Endometrium (tissue), 2 donors: Measurements from ENCODE around the gene AIP.
"Not testable (repeated sequence)": the region's sequence is repeated elsewhere in the genome, so short reads cannot be mapped to it uniquely, and the experiment has no call there.

Experiments used
- FAIRE-seq: peaks from 2 replicates; lab custom pipeline; 2012; peaks lifted over from hg19 to GRCh38; lab: Jason Lieb, UNC
- donor health status: control.
- donor health status: control.

AIP gene

GRCh38 chr11:67507242-67507863 lies 24.5 kb downstream of the AIP start:
- FAIRE-seq: no peak

- peak; percentile 88 for FAIRE-seq
These were observed 25.1 kb downstream of the AIP start, which contains the start of gene CDK2AP2 for GRCh38 chr11:67507864-67508485. TSS of gene CDK2AP2 (minus strand) at chr11:67508162. CDS start at chr11:67508082, 80 bp downstream.

- no peak for FAIRE-seq
These were observed 25.8 kb downstream of the AIP start for GRCh38 chr11:67508486-67509121.

- FAIRE-seq: no peak
These were observed 27.2 kb downstream of the AIP start for GRCh38 chr11:67510023-67510345.

- not testable (repeated sequence) for FAIRE-seq
These were observed 28.7 kb downstream of the AIP start for GRCh38 chr11:67511558-67511957.

- no peak for FAIRE-seq
These were observed 31.3 kb downstream of the AIP start for GRCh38 chr11:67514116-67514515.

GRCh38 chr11:67516806-67517205 lies 34.0 kb downstream of the AIP start:
- FAIRE-seq: no peak

GRCh38 chr11:67517784-67518552 lies 35.1 kb downstream of the AIP start:
- FAIRE-seq: no peak

GRCh38 chr11:67519726-67520125 lies 36.9 kb downstream of the AIP start:
- FAIRE-seq: no peak

GRCh38 chr11:67520856-67521824 lies 38.3 kb downstream of the AIP start:
- no peak for FAIRE-seq

GRCh38 chr11:67521924-67522323 lies 39.1 kb downstream of the AIP start:
- FAIRE-seq: no peak

- FAIRE-seq: no peak
These were observed 39.5 kb downstream of the AIP start for GRCh38 chr11:67522338-67522737.

GRCh38 chr11:67522844-67523555 lies 40.2 kb downstream of the AIP start, which contains the start of gene CABP2:
TSS of gene CABP2 (minus strand) at chr11:67523446. CDS start at chr11:67523326, 120 bp downstream.
- FAIRE-seq: no peak

GRCh38 chr11:67523556-67524479 lies 41.0 kb downstream of the AIP start:
- FAIRE-seq: no peak

- no peak for FAIRE-seq
These were observed 41.6 kb downstream of the AIP start for GRCh38 chr11:67524480-67524808.

GRCh38 chr11:67525275-67525976 lies 42.6 kb downstream of the AIP start:
- no peak for FAIRE-seq

GRCh38 chr11:67528376-67528775 lies 45.5 kb downstream of the AIP start:
- FAIRE-seq: no peak

GRCh38 chr11:67530282-67530592 lies 47.4 kb downstream of the AIP start:
- FAIRE-seq: no peak

- FAIRE-seq: no peak
These were observed 50.1 kb downstream of the AIP start for GRCh38 chr11:67532889-67533288.
